SH-SY5Y (cell line): Measurements from ENCODE around the gene BICD2.

Source experiments
- GATA2 ChIP-seq: IDR thresholded peaks from 2 replicates; pipeline ENCODE4 v1.6.1; 2011; ENCODE audit warnings: mild to moderate bottlenecking, low read depth, low read length
- GATA3 ChIP-seq: IDR thresholded peaks from 2 replicates; pipeline ENCODE4 v1.6.1; 2011; ENCODE audit warnings: low read depth, mild to moderate bottlenecking, low read length, moderate library complexity

BICD2 gene

GRCh38 chr9:92760494-92760893, 4.1 kb downstream of the BICD2 start:
- TF ChIP-seq GATA3 (no peak), GATA2 (no peak)

DNA sequence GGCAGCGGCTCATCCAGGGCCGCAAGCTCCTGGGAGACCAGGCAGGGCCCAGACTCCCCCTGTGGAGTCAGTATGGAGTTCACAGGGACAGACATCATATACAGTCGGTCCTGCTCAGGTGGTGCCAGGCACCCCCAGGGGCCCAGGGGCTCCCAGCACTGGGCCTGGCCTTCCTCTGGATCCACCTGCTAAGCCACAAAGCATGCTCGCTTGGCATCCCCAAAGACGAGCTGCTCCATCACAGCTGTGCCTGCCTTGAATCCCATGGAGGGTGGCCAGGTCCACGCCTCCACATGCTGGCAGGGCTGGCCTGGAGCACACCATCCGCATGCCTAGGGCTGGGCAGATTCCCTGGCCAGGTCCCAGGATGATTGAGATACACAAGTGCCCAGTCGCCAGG, 4.6 kb downstream of the BICD2 start:
- TF ChIP-seq GATA3 (no peak), GATA2 (no peak)

GRCh38 chr9:92759446-92759845, 5.2 kb downstream of the BICD2 start:
- no peak for TF ChIP-seq GATA2

GRCh38 chr9:92756792-92757191, 7.8 kb downstream of the BICD2 start:
- no peak for TF ChIP-seq GATA2
- TF ChIP-seq GATA3 = no peak

- TF ChIP-seq GATA3 (no peak), GATA2 (no peak)
Observed at GRCh38 chr9:92754091-92754745, 10.4 kb downstream of the BICD2 start.

DNA sequence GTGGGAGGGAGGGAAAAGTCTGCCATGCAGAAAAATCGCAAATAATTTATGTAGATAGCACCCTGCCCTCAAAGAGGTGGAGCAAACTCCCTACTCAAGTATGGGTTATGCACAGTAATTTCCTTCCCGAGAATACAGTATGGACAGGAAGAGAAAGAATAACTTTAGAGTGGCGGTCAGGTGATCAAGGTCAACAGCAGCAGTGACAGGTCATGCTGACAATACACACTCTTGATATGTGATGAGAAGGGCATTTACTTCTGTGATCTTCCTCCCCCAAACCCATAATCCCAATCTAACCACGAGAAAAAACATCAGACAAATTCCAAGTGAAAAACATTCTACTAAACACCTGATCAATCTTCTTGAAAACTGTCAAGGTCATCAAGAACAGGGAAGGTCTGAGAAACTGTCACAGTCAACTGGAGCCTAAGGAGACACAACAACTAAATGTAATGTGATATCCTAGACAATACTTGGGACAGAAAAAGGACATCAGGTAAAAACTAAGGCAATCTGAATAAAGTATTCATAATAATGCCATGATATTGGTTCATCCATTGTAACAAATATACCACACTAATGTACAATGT, 11.7 kb downstream of the BICD2 start:
- no peak for TF ChIP-seq GATA2
- TF ChIP-seq GATA3 = no peak

- TF ChIP-seq GATA3 = no peak
- TF ChIP-seq GATA2 = no peak
Observed at GRCh38 chr9:92749934-92750315, 14.7 kb downstream of the BICD2 start.

DNA sequence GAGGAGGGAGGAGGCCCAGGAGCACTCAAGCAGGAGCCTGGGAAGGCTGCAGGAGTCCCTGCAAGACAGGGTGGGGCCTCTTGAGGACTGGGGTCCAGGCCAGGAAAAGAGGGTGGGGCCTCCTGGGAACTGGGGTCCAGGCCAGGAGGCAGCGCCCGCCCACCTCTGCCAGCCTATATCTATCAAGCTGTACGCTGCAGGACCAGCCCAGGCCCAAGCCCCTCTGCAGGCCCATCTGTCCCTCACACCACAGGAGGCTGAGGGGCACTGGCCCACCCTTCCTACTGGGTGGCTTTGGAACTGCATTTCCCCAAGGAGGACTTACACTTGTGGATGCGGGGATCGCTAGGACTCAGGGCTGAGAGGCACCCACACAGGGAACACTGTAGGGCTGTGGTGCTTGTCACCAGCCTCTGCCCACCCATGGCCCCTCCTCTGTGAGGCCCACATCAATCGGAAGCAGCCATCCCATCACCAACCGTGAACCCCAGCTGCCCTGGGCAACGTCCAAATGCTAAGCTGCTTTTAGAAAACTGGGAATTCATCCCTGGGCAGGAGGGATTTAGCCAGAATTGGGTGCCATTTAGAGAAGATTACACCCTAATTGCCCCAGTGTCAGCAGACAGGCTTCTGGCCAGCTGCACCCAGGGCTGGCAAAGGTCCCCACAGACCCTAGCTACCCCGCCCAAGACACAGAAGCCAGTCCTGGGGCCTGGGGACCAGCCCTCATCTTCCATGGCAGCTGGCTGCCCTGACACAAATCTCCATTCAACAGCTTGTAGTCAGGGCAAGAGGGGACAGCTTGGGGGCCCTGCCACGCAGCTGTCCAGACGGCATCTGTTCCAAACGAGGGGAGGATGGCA, 15.3 kb downstream of the BICD2 start:
- TF ChIP-seq GATA3 (no peak), GATA2 (no peak)

- no peak for TF ChIP-seq GATA3
- no peak for TF ChIP-seq GATA2
Observed at GRCh38 chr9:92748233-92748497, 16.5 kb downstream of the BICD2 start.

DNA sequence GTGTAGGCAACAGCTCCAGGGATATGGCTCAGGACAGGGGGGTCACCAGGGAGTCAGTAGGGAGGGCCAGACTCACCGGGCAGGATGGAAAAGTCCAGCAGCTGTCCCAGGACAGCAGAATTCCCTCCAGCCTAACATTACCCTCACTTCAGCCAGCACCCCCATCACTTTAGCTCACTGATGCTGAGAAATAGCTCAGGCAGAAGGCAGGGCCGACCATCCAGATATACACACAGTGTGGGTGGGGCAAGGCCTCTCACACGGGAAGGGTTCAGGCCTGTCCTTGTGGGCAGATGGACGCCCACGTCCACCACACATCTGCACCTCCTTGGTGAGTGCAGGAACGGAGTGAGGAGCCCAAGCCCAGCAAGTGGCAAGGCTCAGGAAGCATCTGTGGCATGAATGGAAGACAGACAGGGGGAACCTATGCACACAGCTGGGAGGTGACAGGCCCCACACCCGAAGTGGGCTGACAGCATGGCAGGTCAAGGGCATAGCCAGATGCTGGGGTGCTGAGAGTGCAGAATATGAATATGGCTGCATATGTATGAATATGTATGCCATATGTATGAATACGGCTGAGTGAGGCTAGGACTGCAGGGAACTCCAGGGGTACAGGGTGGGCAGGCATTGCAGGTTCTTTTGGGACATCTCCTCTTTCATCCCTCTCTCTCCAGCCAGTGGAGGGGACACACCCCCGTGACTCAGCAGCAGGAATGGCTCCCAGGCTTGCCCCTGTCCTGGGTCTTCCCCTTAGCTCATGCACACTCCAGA, 17.0 kb downstream of the BICD2 start:
- TF ChIP-seq GATA2 = no peak
- no peak for TF ChIP-seq GATA3

DNA sequence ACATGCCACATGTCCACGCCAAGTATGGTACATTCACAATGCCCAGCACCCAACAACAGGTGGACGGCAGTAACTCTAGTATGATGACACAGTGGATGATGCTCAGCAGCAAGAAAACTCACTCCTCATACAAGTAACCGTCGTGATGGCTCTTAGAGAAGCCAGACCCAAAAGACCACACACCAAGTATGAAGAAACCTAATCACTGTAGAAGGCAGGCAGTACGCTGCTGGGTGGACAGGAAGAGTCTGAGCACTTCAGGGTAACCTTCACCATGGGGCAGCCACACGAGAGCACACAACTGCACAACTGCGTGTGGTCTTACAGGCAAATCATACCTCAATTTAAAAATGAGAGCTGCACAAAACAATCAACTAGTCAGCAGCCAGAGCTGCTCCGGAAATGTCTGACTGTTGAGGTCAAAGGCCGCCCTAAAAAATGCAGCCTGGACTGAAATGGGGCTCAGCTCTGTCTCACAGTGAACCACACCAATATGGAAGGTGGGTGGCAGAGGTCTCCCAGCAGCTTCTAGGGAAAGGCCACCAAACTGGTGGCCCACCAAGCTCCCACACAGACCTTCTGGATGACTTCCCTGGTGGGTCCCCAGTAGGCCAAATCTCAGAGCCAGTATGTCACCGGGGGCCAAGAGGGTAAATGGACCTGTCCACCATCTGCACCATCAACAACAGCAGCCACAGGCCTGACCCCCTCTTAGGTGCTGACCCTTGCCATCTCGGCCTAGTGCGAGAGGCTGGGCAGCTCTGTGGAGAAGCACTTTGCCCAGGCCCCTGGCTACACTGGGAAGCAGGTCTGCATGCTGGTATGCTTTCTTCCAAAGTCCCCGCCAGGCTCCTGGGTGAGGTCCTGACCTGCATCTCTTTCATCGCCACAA, 17.8 kb downstream of the BICD2 start:
- TF ChIP-seq GATA3 (no peak), GATA2 (no peak)

- TF ChIP-seq GATA3 (no peak), GATA2 (no peak)
Observed at GRCh38 chr9:92745881-92746280, 18.8 kb downstream of the BICD2 start.

DNA sequence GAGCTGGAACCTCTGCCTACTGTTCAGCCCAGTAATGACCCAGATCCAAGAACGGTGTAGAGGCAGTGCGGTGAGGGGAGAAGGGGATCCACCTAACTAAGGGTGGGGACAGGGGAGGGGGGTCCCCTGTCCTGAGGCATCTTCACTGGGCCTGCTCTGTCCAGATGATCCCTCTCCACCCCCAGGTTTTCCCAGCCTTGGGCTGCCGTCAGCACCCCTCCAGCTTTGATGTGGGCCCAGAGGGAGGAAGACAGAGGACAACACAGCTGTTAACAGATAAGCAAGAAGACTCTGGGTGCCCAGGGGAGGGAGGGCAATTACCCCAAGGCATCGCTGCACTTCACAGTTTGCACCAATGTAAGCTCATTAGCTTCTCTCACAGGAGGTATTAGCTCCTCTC, 19.3 kb downstream of the BICD2 start:
- TF ChIP-seq GATA3 (no peak), GATA2 (no peak)
